IMR-90 (cell line): ENCODE data around the gene COL15A1. TPM values are rescaled to one million over a fixed set of nuclear protein-coding genes. Genes with fewer than 3 reads are reported as not detected.
"Not testable (repeated sequence)": the region's sequence is repeated elsewhere in the genome, so short reads cannot be mapped to it uniquely, and the experiment has no call there.

ENCODE experiments used
- ATAC-seq: fragments of 200-7000 bp; cut with Tn5 transposase; 2 replicates; pipeline ENCODE4 v1.9.1; 2020; ENCODE audit warnings: low read depth, mild to moderate bottlenecking, moderate library complexity
- BruUV-seq: library from RNA; stranded (reverse); fragments of 400-500 nt; replicated peaks from 2 replicates; lab custom pipeline; 2021; lab: Mats Ljungman, UMichigan
- CTCF ChIA-PET: fragments of 300-600 bp; formaldehyde crosslinking; extraction: SDS; loops from one replicate; lab custom pipeline; 2021; ENCODE audit warnings: antibody characterized with exemption; lab: Yijun Ruan, JAX
- POLR2A ChIA-PET: fragments of 300-600 bp; sonication (Branson Sonifier 250); formaldehyde crosslinking; loops from one replicate; lab custom pipeline; 2022; ENCODE audit warnings: antibody characterized with exemption; ENCODE audit not compliant: unreplicated experiment; lab: Charles Lee
- DNase-seq: peaks from one replicate; pipeline ENCODE4 v3.0.0; 2013
- H2AFZ ChIP-seq: replicated peaks from 2 replicates; pipeline ENCODE3; 2013; ENCODE audit warnings: low read length, mild to moderate bottlenecking; ENCODE audit not compliant: poor library complexity
- H2AK5ac ChIP-seq: 2 replicates; pipeline ENCODE4 v1.6.1; 2013; ENCODE audit warnings: low read depth, low read length, inconsistent platforms
- H2AK9ac ChIP-seq: replicated peaks from 2 replicates; pipeline ENCODE3; 2013; ENCODE audit warnings: mild to moderate bottlenecking, low read depth, low read length, moderate library complexity; ENCODE audit not compliant: poor library complexity
- H2BK120ac ChIP-seq: 2 replicates; pipeline ENCODE4 v1.6.1; 2013; ENCODE audit warnings: low read depth, low read length, inconsistent platforms
- H2BK15ac ChIP-seq: 3 replicates; pipeline ENCODE4 v1.6.1; 2013; ENCODE audit warnings: low read depth, low read length, inconsistent platforms
- H2BK20ac ChIP-seq: 2 replicates; pipeline ENCODE4 v1.6.1; 2013; ENCODE audit warnings: low read depth, mild to moderate bottlenecking, inconsistent platforms, low read length, moderate library complexity
- H2BK5ac ChIP-seq: 2 replicates; pipeline ENCODE4 v1.6.1; 2013; ENCODE audit warnings: mild to moderate bottlenecking, low read depth, low read length, inconsistent platforms; ENCODE audit not compliant: poor library complexity, severe bottlenecking
- H3K14ac ChIP-seq: replicated peaks from 2 replicates; pipeline ENCODE4 v1.6.1; 2013; ENCODE audit warnings: low read depth, low read length, inconsistent platforms
- H3K18ac ChIP-seq: 2 replicates; pipeline ENCODE4 v1.6.1; 2013; ENCODE audit warnings: low read depth, low read length, control low read depth
- H3K23ac ChIP-seq: 2 replicates; pipeline ENCODE4 v1.6.1; 2013; ENCODE audit warnings: low read depth, low read length, inconsistent platforms
- H3K27ac ChIP-seq: 2 replicates; pipeline ENCODE4 v1.5.1; 2013; ENCODE audit warnings: mild to moderate bottlenecking, control low read depth, low read length; ENCODE audit not compliant: insufficient read depth
- H3K27me3 ChIP-seq: 2 replicates; pipeline ENCODE4 v1.6.1; 2013; ENCODE audit warnings: low read length; ENCODE audit not compliant: control insufficient read depth, insufficient read depth
- H3K36me3 ChIP-seq: 2 replicates; pipeline ENCODE4 v1.6.1; 2013; ENCODE audit warnings: low read length, mixed read lengths; ENCODE audit not compliant: control insufficient read depth, insufficient read depth
- H3K4ac ChIP-seq: 2 replicates; pipeline ENCODE4 v1.6.1; 2013; ENCODE audit warnings: low read depth, low read length, inconsistent platforms
- H3K4me1 ChIP-seq: 2 replicates; pipeline ENCODE4 v1.6.1; 2013; ENCODE audit warnings: low read length, mixed read lengths; ENCODE audit not compliant: control insufficient read depth, insufficient read depth
- H3K4me2 ChIP-seq: 2 replicates; pipeline ENCODE4 v1.6.1; 2013; ENCODE audit warnings: low read depth, mild to moderate bottlenecking, control low read depth, low read length, moderate library complexity
- H3K4me3 ChIP-seq: 2 replicates; pipeline ENCODE4 v1.5.1; 2013; ENCODE audit warnings: low read depth, mild to moderate bottlenecking, control low read depth, low read length, moderate library complexity; ENCODE audit not compliant: insufficient read depth
- H3K56ac ChIP-seq: 2 replicates; pipeline ENCODE4 v1.6.1; 2013; ENCODE audit warnings: low read length, inconsistent platforms; ENCODE audit not compliant: insufficient read depth; ENCODE audit errors: extremely low read depth
- H3K79me1 ChIP-seq, 2 experiments: 2 replicates each; pipeline ENCODE4 v1.6.1; 2013; ENCODE audit warnings: low read length in 2 of 2, inconsistent platforms in 1 of 2, low read depth in 1 of 2
- H3K9ac ChIP-seq: 2 replicates; pipeline ENCODE4 v1.6.1; 2013; ENCODE audit warnings: low read depth, low read length, control low read depth
- H3K9me1 ChIP-seq: 2 replicates; pipeline ENCODE4 v1.6.1; 2013; ENCODE audit warnings: low read length, inconsistent platforms; ENCODE audit not compliant: insufficient read depth
- H3K9me3 ChIP-seq: 2 replicates; pipeline ENCODE4 v1.6.1; 2013; ENCODE audit warnings: low read length; ENCODE audit not compliant: control insufficient read depth, insufficient read depth
- H4K20me1 ChIP-seq: 2 replicates; pipeline ENCODE4 v1.6.1; 2013; ENCODE audit warnings: low read length, inconsistent platforms; ENCODE audit not compliant: insufficient read depth
- H4K5ac ChIP-seq: 2 replicates; pipeline ENCODE4 v1.6.1; 2013; ENCODE audit warnings: mild to moderate bottlenecking, low read depth, low read length, control low read depth
- H4K8ac ChIP-seq, 2 experiments: 2 replicates each; pipeline ENCODE4 v1.6.1; 2013; ENCODE audit warnings: low read depth in 2 of 2, low read length in 2 of 2, control low read depth in 1 of 2, inconsistent platforms in 1 of 2
- H4K91ac ChIP-seq: 2 replicates; pipeline ENCODE4 v1.6.1; 2013; ENCODE audit warnings: low read depth, low read length, inconsistent platforms; ENCODE audit not compliant: insufficient read depth
- WGBS, 2 experiments: methylation state at CpG; one replicate each; pipeline versions ENCODE4 v1.1.5 to v1.1.7; 2013; ENCODE audit warnings: missing lambda C conversion rate in 2 of 2; ENCODE audit not compliant: insufficient read length in 1 of 2; ENCODE audit errors: extremely low coverage in 2 of 2; 5-methylcytosine and 5-hydroxymethylcytosine counted together
- dilution Hi-C: fragments of 300-500 bp; cut with HindIII; formaldehyde crosslinking; loops from one replicate; pipeline ENCODE4 v1.14.3; 2018; ENCODE audit warnings: low sequenced_read_pairs; ENCODE audit not compliant: unreplicated experiment
- in situ Hi-C: fragments of 300-500 bp; cut with MboI; formaldehyde crosslinking; loops from 3 replicates; pipeline ENCODE4 v1.14.3; 2019; ENCODE audit warnings: low sequenced_read_pairs, inconsistent platforms, mixed read lengths
- intact Hi-C: fragments of 100-400 bp; cut with micrococcal nuclease; formaldehyde crosslinking; loops from 2 replicates; pipeline ENCODE4 v1.10.0; 2022
- polyA plus RNA-seq, 3 experiments: library from polyadenylated mRNA; depleted of rRNA; stranded (reverse); fragments of >200 nt; gene quantifications; 2 replicates each; pipeline ENCODE4 v1.2.3, GENCODE V29; 2012; ENCODE audit warnings: low replicate concordance in 1 of 3
- total RNA-seq: library from RNA; depleted of rRNA; stranded (reverse); fragments of >200 nt; gene quantifications from 2 replicates; pipeline ENCODE4 v1.2.3, GENCODE V29; 2012

The COL15A1 gene
- total and polyA plus RNA-seq, 2 of the 4 experiments (the other 2 are of a cell fraction): 2.2 to 3.7 TPM

DNA sequence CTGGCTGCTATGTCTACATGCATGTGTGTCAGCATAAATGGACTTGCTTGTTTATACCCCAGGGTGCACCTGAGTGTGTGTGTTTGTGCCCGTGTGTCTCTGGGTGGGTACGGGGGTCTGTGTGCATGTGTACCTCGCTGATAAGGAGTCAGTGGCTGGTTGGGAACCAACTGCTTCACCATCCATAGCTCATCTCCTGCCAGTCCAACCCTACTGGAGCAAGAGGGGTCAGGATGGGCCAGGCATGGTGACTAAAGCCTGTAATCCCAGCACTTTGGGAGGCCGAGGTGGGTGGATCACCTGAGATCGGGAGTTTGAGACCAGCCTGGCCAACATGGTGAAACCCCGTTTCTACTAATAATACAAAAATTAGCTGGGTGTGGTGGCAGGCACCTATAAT, 32.0 kb upstream of the COL15A1 start:
- H3K27ac ChIP-seq, H3K36me3 ChIP-seq, H3K4me2 ChIP-seq, ATAC-seq, H3K9me3 ChIP-seq, H2BK5ac ChIP-seq, H3K23ac ChIP-seq, H3K79me1 ChIP-seq, POLR2A ChIA-PET, dilution Hi-C loops, H3K27me3 ChIP-seq, H2AFZ ChIP-seq, H4K5ac ChIP-seq, H3K14ac ChIP-seq, in situ Hi-C loops, BruUV-seq, H4K8ac ChIP-seq, H3K4me3 ChIP-seq, intact Hi-C loops, CTCF ChIA-PET, H4K20me1 ChIP-seq, H3K9ac ChIP-seq, H2AK9ac ChIP-seq, H3K18ac ChIP-seq, H3K56ac ChIP-seq, DNase-seq: not testable (repeated sequence)
- WGBS, 2 experiments: 100% methylated on average over 1 of the region's 6 CpGs; no CpG with 5 or more reads in 1 of the 2 experiments
- Histone ChIP-seq H2AK5ac (peak overlapping the region; percentile 63; the same call in 1 of the 2 replicates), H2BK15ac (peak overlapping the region; percentile 50; the same call in 1 of the 3 replicates), H2BK20ac (peak overlapping the region; percentile 43; the same call in 1 of the 2 replicates), H3K9me1 (peaks cover 18% of the 10 kb centered on the region), H3K4me1 (peaks cover 24% of the 10 kb centered on the region), H4K91ac (0 out of 2 replicates have a peak overlapping the region, but pooled peaks have one; percentile 36), H2BK120ac (peak overlapping the region; percentile 47), H3K4ac (peak overlapping the region; percentile 34; the same call in 1 of the 2 replicates)
